Measurements from ENCODE around the gene DOC2A.

GRCh38 chr16:29971304-29971703 lies 39.5 kb downstream of the DOC2A start:
- TF ChIP-seq CTCF (conservative IDR thresholded peaks at IDR 0.05; ENCODE audit: low read depth, low read length) (no peak), RFX5 (IDR thresholded peaks at IDR 0.05; ENCODE audit: low read depth, low read length) (no peak), RAD21 (IDR thresholded peaks at IDR 0.05; ENCODE audit: low read length) (no peak), BHLHE40 (IDR thresholded peaks at IDR 0.05; ENCODE audit: low read depth, low read length) (no peak), POLR2A (IDR thresholded peaks at IDR 0.05; ENCODE audit: low read depth, low read length) (no peak), MAFK (IDR thresholded peaks at IDR 0.05; ENCODE audit: low read depth, low read length) (no peak), FOS (IDR thresholded peaks at IDR 0.05; ENCODE audit: low read depth, low read length) (no peak), SMC3 (IDR thresholded peaks at IDR 0.05; ENCODE audit: low read depth, low read length) (no peak), ELK1 (IDR thresholded peaks at IDR 0.05; ENCODE audit: borderline replicate concordance, low read depth, low read length) (no peak), RCOR1 (IDR thresholded peaks at IDR 0.05; ENCODE audit: insufficient replicate concordance, low read length) (no peak), MXI1 (IDR thresholded peaks at IDR 0.05; ENCODE audit: borderline replicate concordance, low read depth, low read length) (no peak), CHD1 (IDR thresholded peaks at IDR 0.05; ENCODE audit: low read depth, low read length) (no peak)

All from IMR-90 (cell line).